AG08395 (cell line): Measurements from ENCODE around the gene SLC38A7.

Source experiments
- DNase-seq: peaks from one replicate; pipeline ENCODE4 v3.0.0; 2012; ENCODE audit warnings: mixed read lengths, low spot score

The SLC38A7 gene

DNA sequence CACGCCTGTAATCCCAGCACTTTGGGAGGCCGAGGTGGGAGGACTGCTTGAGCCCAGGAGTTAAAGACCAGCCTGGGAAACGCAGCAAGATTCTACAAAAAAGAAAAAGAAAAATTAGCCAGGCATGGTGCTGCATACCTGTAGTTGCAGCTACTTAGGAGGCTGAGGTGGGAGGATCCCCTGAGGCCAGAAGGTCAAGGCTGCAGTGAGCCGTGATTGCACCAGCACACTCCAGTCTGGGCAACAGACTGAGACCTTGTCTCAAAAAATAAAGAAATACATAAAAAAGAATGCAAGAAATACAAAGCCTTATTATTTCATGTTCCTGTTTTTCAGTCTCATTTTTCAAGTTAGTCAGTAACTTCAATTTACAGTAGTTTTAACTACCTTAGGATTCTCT is 49.1 kb downstream of the SLC38A7 start:
- no peak for DNase-seq

DNA sequence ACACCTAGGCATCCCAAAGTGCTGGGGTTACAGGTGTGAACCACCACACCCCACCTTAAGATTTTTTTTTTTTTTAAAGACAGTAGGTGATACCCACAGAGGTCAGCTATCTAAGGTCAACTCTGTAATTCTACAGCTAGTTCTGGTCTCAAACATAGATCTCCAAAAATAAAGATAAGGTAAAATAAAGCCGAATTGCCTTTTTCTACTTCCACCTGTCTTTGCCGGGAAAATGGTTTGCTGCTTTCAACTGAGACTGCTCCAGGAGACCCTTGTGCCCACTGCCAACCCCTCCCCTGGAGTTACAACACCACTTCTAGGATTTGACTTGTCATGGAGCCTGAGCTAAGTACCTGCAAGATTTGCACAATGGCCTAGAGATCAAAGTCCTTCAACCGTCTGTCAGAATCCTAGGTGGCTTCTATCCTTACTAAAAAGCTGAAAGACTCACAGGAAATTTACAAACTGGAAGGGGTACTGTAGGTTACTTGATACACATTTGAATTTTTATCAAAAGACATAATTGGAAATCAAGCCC is 50.2 kb downstream of the SLC38A7 start:
- no peak for DNase-seq

DNA sequence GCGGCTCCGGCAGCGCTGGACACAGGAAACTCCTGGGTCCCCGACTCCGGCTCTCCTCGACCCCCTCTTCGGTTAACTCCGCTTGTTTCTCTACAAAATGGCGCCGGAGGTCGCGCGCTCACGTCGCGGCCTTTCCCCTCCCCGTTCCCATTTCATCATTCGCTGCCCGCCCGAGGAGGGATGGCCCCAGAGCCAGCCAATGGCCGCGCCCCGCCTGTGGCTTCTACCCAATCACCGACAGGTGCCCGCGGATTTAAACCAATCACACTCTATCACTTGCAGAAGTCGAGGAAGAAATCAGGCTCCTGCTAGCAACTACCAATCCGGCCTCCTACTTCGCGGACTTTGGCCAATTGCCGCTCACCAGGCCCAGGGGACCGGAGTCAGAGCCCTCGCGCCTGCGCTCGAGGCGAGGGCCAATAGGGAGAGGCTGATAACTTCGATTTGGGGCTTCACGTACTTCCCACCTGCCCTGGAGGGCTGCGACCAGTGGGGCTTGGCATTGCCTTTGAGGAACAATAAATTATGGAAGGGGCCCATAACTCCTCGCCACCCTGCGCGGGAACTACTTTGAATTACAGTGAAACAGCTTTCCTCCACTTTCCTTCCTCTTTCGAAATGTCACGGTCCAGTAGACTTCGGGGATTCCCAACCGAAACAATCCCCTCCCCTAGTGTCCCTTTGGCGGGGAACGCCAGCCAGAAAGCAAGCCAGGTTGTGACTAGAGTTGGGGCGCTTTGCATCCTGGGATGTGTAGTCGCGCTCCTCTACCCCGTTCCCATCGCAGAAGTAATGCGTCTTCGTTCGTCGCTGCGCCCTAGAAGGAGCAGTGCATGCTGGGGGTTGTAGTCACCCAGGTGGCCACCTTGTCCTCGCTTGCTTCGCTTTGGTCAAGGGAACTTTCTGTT is 54.6 kb downstream of the SLC38A7 start, which contains the start of gene CNOT1:
TSS of gene CNOT1 (minus strand) at position 94 of the 908 bp plus-strand sequence. CDS start 30,489 bp downstream, outside the sequence.
- DNase-seq: peak; percentile 99

DNA sequence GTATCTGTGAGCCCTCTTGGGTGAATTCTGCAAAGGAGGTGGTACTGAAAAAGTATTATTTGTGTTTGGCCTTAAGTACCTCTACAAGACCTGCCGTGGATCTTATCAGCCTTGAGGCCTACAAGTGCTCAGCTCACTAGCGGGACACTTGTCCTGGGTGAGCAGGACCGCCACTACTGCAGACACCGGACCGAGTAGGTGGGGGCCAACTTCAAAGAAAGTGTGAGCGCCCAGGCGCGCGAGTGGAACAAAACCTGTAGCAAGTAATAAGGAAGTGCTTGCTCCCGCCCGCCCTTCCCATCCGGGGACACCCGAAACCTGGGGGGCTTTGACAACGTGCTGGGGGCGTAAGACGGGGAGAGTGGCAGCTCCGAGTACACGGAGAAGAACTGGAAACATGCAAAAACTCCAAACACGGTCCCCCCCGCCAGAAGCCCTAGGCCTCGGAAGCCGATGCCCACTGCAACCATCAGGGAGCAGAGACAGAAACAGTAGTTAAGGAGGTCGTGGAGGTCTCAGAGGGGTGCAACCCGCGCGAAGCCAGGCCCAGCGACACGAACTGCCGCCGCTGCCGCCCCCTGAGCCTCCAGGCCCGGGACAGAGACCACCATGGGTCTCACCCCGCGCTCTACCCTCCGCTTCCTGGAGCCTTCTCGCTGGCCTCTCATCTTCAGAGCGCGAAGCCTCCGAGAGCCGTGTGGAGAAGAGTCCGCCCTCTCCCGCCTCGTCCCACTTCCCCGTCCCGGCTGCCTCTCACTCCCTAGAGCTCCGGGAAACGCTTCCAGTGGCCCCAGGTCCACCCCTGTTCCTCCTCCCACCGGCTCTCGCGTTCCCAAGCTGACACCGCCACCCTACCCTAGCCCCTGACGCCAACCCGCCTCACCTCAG is 55.5 kb downstream of the SLC38A7 start:
- peak; percentile 43 for DNase-seq

DNA sequence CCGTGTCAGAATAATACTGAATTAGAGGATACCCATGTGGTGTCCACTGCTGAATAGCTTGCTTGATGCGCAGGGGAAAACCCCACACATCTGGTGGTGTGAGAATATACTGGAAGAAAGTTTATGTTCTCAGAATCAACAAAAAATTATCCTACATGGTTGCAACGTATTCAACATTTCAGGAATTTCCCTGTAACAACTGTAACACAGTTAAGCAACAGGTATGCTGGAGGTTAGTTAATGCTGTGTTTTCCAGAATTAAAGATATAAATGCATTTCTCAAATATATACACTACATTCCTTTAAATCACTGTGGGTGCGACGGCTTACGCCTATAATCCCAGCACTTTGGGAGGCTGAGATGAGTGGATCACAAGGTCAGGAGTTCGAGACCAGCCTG is 60.4 kb downstream of the SLC38A7 start:
- no peak for DNase-seq

DNA sequence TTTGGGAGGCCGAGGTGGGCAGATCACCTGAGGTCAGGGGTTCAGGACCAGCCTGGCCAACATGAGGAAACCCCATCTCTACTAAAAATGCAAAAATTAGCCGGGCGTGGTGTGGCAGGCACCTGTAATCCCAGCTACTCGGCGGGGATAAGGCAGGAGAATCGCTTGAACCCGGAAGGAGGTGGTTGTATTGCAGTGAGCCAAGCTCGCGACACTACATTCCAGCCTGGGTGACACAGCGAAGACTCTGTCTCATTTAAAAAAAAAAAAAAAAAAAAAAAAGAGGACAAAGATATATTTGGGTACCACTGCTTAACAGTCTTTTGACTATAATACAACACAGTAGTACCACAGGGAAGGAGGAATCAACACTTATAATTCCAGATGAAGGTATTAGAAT is 64.2 kb downstream of the SLC38A7 start:
- DNase-seq: no peak

DNA sequence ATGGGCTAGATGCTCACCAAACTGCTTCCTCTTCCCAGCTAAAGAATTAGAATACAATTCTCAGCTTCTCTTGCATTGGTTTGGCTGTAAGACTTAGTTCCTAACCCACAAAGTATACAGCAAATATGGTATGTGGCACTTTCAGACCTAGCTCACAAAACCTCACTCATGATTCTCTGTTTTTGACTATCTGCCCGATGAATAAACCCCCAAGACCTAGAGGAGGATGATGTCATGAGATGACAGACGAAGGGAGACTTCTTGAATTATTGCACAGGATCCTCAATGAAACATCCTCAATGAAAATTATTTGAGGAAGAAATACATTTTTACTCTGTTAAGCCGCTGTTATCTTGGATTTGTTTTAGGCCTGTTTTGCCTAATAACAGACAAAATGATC is 69.3 kb downstream of the SLC38A7 start:
- peak; percentile 7 for DNase-seq
